WTC11 (cell line): Measurements from ENCODE around the gene SLC36A2.

Source experiments
- CREB1 ChIP-seq: sonication (generic); formaldehyde crosslinking; IDR thresholded peaks from 2 replicates; pipeline ENCODE4 v1.8.0; 2023; ENCODE audit warnings: mild to moderate bottlenecking, missing genetic modification reagents
- ELF4 ChIP-seq: sonication (generic); formaldehyde crosslinking; IDR thresholded peaks from 2 replicates; pipeline ENCODE4 v1.8.1; 2022; ENCODE audit warnings: low read depth, mild to moderate bottlenecking, moderate library complexity, missing genetic modification reagents
- FOXP1 ChIP-seq: sonication (generic); formaldehyde crosslinking; IDR thresholded peaks from 2 replicates; pipeline ENCODE4 v1.8.0; 2022; ENCODE audit warnings: missing genetic modification reagents, mild to moderate bottlenecking, moderate library complexity, borderline replicate concordance
- KAT7 ChIP-seq: sonication (generic); formaldehyde crosslinking; IDR thresholded peaks from 2 replicates; pipeline ENCODE4 v1.8.1; 2023; ENCODE audit warnings: missing genetic modification reagents, mild to moderate bottlenecking, borderline replicate concordance
- NFYB ChIP-seq: sonication (generic); formaldehyde crosslinking; conservative IDR thresholded peaks from 2 replicates; pipeline ENCODE4 v1.8.0; 2022; ENCODE audit warnings: low read depth, missing genetic modification reagents
- NR2C2 ChIP-seq: sonication (generic); formaldehyde crosslinking; IDR thresholded peaks from 2 replicates; pipeline ENCODE4 v1.8.0; 2022; ENCODE audit warnings: mild to moderate bottlenecking, missing genetic modification reagents
- TCF7 ChIP-seq: sonication (generic); formaldehyde crosslinking; IDR thresholded peaks from 2 replicates; pipeline ENCODE4 v1.8.0; 2022; ENCODE audit warnings: mild to moderate bottlenecking, low read depth, missing genetic modification reagents, moderate library complexity
- ZNF232 ChIP-seq: sonication (generic); formaldehyde crosslinking; IDR thresholded peaks from 2 replicates; pipeline ENCODE4 v1.8.0; 2022; ENCODE audit warnings: mild to moderate bottlenecking, missing genetic modification reagents
- TF ChIP-seq, protein P1 (sequence below): sonication (generic); formaldehyde crosslinking; IDR thresholded peaks from 2 replicates; pipeline ENCODE4 v1.8.0; 2022; ENCODE audit warnings: mild to moderate bottlenecking, missing genetic modification reagents
- TF ChIP-seq, protein P2 (sequence below): fragments of 250-450 bp; sonication (Bioruptor Pico); IDR thresholded peaks from 2 replicates; pipeline ENCODE4 v2.1.2; 2022; ENCODE audit warnings: mild to moderate bottlenecking, moderate library complexity
- TF ChIP-seq, protein P3 (sequence below): fragments of 250-450 bp; sonication (Bioruptor Pico); IDR thresholded peaks from 2 replicates; pipeline ENCODE4 v1.9.0; 2021; ENCODE audit warnings: mild to moderate bottlenecking, borderline replicate concordance
- TF ChIP-seq, protein P4 (sequence below): fragments of 200-600 bp; IDR thresholded peaks from 2 replicates; pipeline ENCODE4 v1.8.0; 2022; ENCODE audit warnings: antibody characterized with exemption
- TF ChIP-seq, protein P5 (sequence below): sonication (generic); formaldehyde crosslinking; IDR thresholded peaks from 2 replicates; pipeline ENCODE4 v1.8.1; 2023; ENCODE audit warnings: mild to moderate bottlenecking, missing genetic modification reagents, moderate library complexity

DNA sequence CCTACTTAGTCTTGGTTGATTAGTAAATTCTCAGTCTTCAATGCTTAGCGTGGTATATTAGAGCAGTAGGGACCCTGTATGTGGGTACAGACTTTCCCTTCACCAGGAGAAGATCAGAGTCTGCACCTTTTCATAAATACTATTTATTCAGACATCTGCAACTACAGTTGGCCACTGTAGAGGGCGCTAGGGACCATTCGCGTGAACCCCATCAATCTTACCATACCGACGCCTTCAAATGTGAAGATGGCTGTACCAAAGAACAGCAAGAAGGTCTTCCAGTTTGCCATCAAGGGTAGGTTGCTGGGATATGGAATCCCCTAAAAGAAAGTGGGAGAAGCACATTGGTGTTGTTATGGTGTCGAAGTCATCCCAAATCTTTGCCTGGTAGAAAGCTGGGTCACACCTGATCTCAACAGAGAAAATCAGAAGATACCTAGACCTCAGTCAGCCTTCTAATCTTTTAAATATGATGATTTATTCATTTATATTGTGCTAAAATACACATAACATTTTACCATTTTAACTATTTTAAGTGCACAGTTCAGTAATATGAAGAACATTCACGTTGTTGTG, 62.9 kb downstream of the SLC36A2 start:
- TF ChIP-seq, protein P1, sequence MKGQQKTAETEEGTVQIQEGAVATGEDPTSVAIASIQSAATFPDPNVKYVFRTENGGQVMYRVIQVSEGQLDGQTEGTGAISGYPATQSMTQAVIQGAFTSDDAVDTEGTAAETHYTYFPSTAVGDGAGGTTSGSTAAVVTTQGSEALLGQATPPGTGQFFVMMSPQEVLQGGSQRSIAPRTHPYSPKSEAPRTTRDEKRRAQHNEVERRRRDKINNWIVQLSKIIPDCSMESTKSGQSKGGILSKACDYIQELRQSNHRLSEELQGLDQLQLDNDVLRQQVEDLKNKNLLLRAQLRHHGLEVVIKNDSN (CRISPR knock-in tag) = no peak
- TF ChIP-seq, protein P2, sequence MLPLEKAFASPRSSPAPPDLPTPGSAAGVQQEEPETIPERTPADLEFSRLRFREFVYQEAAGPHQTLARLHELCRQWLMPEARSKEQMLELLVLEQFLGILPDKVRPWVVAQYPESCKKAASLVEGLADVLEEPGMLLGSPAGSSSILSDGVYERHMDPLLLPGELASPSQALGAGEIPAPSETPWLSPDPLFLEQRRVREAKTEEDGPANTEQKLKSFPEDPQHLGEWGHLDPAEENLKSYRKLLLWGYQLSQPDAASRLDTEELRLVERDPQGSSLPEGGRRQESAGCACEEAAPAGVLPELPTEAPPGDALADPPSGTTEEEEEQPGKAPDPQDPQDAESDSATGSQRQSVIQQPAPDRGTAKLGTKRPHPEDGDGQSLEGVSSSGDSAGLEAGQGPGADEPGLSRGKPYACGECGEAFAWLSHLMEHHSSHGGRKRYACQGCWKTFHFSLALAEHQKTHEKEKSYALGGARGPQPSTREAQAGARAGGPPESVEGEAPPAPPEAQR = no peak
- TF ChIP-seq ELF4 = no peak
- TF ChIP-seq, protein P3, sequence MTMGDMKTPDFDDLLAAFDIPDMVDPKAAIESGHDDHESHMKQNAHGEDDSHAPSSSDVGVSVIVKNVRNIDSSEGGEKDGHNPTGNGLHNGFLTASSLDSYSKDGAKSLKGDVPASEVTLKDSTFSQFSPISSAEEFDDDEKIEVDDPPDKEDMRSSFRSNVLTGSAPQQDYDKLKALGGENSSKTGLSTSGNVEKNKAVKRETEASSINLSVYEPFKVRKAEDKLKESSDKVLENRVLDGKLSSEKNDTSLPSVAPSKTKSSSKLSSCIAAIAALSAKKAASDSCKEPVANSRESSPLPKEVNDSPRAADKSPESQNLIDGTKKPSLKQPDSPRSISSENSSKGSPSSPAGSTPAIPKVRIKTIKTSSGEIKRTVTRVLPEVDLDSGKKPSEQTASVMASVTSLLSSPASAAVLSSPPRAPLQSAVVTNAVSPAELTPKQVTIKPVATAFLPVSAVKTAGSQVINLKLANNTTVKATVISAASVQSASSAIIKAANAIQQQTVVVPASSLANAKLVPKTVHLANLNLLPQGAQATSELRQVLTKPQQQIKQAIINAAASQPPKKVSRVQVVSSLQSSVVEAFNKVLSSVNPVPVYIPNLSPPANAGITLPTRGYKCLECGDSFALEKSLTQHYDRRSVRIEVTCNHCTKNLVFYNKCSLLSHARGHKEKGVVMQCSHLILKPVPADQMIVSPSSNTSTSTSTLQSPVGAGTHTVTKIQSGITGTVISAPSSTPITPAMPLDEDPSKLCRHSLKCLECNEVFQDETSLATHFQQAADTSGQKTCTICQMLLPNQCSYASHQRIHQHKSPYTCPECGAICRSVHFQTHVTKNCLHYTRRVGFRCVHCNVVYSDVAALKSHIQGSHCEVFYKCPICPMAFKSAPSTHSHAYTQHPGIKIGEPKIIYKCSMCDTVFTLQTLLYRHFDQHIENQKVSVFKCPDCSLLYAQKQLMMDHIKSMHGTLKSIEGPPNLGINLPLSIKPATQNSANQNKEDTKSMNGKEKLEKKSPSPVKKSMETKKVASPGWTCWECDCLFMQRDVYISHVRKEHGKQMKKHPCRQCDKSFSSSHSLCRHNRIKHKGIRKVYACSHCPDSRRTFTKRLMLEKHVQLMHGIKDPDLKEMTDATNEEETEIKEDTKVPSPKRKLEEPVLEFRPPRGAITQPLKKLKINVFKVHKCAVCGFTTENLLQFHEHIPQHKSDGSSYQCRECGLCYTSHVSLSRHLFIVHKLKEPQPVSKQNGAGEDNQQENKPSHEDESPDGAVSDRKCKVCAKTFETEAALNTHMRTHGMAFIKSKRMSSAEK (CRISPR knock-in tag) = no peak
- TF ChIP-seq, protein P4, sequence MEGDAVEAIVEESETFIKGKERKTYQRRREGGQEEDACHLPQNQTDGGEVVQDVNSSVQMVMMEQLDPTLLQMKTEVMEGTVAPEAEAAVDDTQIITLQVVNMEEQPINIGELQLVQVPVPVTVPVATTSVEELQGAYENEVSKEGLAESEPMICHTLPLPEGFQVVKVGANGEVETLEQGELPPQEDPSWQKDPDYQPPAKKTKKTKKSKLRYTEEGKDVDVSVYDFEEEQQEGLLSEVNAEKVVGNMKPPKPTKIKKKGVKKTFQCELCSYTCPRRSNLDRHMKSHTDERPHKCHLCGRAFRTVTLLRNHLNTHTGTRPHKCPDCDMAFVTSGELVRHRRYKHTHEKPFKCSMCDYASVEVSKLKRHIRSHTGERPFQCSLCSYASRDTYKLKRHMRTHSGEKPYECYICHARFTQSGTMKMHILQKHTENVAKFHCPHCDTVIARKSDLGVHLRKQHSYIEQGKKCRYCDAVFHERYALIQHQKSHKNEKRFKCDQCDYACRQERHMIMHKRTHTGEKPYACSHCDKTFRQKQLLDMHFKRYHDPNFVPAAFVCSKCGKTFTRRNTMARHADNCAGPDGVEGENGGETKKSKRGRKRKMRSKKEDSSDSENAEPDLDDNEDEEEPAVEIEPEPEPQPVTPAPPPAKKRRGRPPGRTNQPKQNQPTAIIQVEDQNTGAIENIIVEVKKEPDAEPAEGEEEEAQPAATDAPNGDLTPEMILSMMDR = peak; percentile 62
- no peak for TF ChIP-seq KAT7 (CRISPR knock-in tag)
- TF ChIP-seq, protein P5, sequence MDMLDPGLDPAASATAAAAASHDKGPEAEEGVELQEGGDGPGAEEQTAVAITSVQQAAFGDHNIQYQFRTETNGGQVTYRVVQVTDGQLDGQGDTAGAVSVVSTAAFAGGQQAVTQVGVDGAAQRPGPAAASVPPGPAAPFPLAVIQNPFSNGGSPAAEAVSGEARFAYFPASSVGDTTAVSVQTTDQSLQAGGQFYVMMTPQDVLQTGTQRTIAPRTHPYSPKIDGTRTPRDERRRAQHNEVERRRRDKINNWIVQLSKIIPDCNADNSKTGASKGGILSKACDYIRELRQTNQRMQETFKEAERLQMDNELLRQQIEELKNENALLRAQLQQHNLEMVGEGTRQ = no peak
- TF ChIP-seq NFYB (CRISPR knock-in tag) = no peak
- TF ChIP-seq TCF7 (CRISPR knock-in tag) = no peak
- no peak for TF ChIP-seq FOXP1 (CRISPR knock-in tag)
- TF ChIP-seq ZNF232 (CRISPR knock-in tag) = no peak
- no peak for TF ChIP-seq NR2C2 (CRISPR knock-in tag)
- no peak for TF ChIP-seq CREB1 (CRISPR knock-in tag)
